ENCODE data around the gene FYN. TPM values are rescaled to one million over a fixed set of nuclear protein-coding genes. Genes with fewer than 3 reads are reported as not detected.

FYN gene
- total RNA-seq, 2 donors from 2014 or later = 11.3 to 21.5 TPM

DNA sequence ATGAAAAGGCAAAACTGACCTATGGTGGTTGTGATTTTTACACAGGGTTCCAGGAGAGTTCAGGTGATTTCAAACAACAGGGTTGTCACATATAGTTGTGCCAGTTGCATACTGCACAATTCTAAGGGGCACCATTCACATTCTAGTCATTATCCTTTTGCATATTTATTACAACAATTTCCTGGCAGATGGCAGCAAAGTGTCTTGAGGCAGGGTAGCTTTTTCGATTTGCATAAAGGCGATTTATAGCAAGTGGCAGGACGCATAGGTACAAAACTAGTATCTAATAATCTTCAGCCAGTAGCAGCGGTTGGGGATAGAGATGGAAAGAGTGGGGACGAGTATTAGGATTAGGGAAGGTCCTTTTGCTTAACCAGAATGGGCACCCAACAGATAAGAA lies 221.1 kb downstream of the FYN start:
- Histone ChIP-seq H3K27me3 (no peaks in the 10 kb centered on the region), H3K4me3 (no peak overlapping the region), H3K36me3 (no peaks in the 10 kb centered on the region), H3K9me3 (no peaks in the 10 kb centered on the region), H3K9ac (ENCODE audit: low read depth in 2 of 2, low read length in 2 of 2) (no peak overlapping the region), H3K27ac (no peak overlapping the region), H3K4me1 (no peaks in the 10 kb centered on the region)
- no peak for DNase-seq
- intact Hi-C loops (cut with DNase I) = no loop called here
- TF ChIP-seq, protein P1, sequence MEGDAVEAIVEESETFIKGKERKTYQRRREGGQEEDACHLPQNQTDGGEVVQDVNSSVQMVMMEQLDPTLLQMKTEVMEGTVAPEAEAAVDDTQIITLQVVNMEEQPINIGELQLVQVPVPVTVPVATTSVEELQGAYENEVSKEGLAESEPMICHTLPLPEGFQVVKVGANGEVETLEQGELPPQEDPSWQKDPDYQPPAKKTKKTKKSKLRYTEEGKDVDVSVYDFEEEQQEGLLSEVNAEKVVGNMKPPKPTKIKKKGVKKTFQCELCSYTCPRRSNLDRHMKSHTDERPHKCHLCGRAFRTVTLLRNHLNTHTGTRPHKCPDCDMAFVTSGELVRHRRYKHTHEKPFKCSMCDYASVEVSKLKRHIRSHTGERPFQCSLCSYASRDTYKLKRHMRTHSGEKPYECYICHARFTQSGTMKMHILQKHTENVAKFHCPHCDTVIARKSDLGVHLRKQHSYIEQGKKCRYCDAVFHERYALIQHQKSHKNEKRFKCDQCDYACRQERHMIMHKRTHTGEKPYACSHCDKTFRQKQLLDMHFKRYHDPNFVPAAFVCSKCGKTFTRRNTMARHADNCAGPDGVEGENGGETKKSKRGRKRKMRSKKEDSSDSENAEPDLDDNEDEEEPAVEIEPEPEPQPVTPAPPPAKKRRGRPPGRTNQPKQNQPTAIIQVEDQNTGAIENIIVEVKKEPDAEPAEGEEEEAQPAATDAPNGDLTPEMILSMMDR (IDR thresholded peaks at IDR 0.05) = no peak

DNA sequence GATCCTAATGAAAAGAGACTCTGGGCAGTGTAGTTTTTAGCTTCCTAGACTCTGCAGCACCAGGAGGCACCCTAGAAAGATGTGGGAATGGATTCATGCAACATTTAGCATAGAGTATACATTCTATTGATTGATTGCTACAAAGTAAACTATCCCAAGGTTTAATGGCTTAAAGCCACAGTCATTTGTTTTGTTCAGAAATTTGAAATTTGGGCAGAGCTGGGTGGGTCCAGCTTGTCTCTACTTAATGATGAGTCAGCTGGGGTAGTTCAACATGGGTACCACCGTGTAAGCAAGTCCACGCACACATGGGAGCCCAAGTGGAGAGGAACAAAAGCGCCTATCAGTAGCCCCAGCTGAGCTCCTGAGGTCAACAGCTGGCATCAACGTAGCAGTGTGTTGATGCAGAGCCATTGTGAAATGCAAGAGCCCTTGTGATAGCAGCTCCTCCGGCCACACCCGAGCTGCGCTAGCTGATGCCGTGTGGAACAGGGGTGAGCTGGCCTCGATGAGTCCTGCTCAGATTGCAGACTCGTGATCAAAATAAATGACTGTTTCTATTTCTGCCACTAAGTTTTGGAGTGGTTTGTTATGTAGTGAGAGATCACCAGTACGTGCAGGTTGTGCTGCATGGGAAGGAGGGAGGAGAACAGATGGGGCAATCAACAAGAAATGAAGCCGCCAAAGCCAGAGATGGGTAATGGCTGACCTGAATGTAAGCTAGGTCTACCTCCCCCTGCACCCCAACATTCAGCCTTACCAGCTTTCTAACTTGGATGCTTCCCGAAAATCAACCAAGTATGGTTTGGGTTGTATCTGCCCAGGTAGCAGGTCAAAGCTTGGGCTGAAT lies 221.8 kb downstream of the FYN start:
- Histone ChIP-seq H3K9me3 (no peaks in the 10 kb centered on the region), H3K27ac (no peak overlapping the region), H3K4me1 (no peaks in the 10 kb centered on the region), H3K27me3 (no peaks in the 10 kb centered on the region), H3K36me3 (no peaks in the 10 kb centered on the region), H3K9ac (ENCODE audit: low read depth in 2 of 2, low read length in 2 of 2) (no peak overlapping the region), H3K4me3 (no peak overlapping the region)
- no peak for DNase-seq
- TF ChIP-seq, protein P1 (IDR thresholded peaks at IDR 0.05) = no peak
- intact Hi-C loops (cut with DNase I) = no loop called here

DNA sequence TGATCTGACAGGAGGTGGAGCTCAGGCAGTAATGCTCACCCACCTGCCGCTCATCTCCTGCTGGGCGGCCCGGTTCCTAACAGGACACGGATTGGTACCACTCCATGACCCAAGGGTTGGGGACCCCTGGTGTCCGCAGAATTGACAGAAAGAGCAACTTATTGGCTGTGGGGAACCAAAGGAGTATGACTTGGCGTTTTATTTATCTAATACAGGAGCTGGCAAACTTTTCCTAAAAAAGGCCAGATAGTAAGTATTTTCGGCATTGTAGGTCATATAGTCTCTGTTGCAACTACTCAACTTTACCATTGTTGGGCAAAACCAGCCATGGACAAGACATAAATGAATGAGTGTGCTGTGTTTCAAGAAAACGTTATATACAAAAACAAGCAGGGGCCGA lies 223.2 kb downstream of the FYN start:
- DNase-seq = no peak
- Histone ChIP-seq H3K27ac (no peak overlapping the region), H3K9ac (ENCODE audit: low read depth in 2 of 2, low read length in 2 of 2) (no peak overlapping the region), H3K9me3 (no peaks in the 10 kb centered on the region), H3K4me3 (no peak overlapping the region), H3K36me3 (no peaks in the 10 kb centered on the region), H3K27me3 (no peaks in the 10 kb centered on the region), H3K4me1 (no peaks in the 10 kb centered on the region)
- intact Hi-C loops (cut with DNase I) = no loop called here
- TF ChIP-seq, protein P1 (IDR thresholded peaks at IDR 0.05) = no peak

DNA sequence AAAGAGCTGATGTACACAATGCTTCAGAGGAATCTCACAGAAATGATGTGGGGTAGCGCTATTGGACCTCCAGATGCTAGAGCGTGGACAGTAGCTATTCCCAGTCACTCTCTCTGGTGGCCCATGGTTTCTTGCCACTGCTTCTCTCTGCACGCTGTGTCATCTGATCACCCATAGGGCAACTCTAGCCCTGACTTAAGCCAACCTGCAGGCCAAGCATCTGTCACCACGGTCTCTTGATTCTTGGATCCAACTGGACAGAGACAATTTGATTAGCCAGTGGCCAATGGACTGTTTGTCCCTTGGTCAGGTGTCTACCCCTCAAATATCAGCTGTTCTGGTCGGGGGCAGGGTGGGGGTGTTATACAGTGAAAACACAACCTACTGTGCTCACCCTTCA lies 225.2 kb downstream of the FYN start:
- Histone ChIP-seq H3K4me1 (no peaks in the 10 kb centered on the region), H3K27ac (no peak overlapping the region)

DNA sequence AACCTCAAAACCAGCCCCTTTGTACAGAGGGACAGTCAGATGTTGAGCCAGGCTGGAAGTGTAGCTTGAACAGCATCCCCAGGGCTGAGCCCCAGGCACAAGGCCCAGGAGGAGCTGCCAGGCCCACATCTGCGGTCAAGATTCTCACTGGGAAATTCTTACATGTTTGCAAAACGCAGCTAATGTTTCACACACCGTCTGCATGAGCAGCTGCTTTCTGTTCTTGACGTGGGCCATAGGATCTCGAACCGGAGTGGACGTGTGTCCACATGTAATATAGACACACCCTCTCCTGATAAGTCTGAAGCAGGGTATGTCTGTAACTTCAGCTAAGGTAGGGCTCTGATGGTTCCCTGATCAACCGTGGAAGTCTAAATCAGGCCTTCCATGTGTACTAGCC lies 226.3 kb downstream of the FYN start:
- intact Hi-C loops (cut with DNase I) = no loop called here
- Histone ChIP-seq H3K9me3 (no peaks in the 10 kb centered on the region), H3K4me1 (no peaks in the 10 kb centered on the region), H3K27me3 (no peaks in the 10 kb centered on the region), H3K4me3 (no peak overlapping the region), H3K27ac (no peak overlapping the region), H3K9ac (ENCODE audit: low read depth in 2 of 2, low read length in 2 of 2) (no peak overlapping the region), H3K36me3 (no peaks in the 10 kb centered on the region)
- DNase-seq = no peak
- TF ChIP-seq, protein P1 (IDR thresholded peaks at IDR 0.05) = no peak

More for the DNA sequence above, 225.2 kb downstream of the FYN start:
- H3K9ac ChIP-seq (ENCODE audit: low read depth in 2 of 2, low read length in 2 of 2) = no peak overlapping the region
- no peaks in the 10 kb centered on the region for H3K36me3 ChIP-seq
- intact Hi-C loops (cut with DNase I) = no loop called here
- TF ChIP-seq, protein P1 (IDR thresholded peaks at IDR 0.05) = no peak
- DNase-seq = no peak
- no peaks in the 10 kb centered on the region for H3K9me3 ChIP-seq
- no peak overlapping the region for H3K4me3 ChIP-seq
- H3K27me3 ChIP-seq = no peaks in the 10 kb centered on the region
